ENCODE data around the gene WDR64.

The WDR64 gene

DNA sequence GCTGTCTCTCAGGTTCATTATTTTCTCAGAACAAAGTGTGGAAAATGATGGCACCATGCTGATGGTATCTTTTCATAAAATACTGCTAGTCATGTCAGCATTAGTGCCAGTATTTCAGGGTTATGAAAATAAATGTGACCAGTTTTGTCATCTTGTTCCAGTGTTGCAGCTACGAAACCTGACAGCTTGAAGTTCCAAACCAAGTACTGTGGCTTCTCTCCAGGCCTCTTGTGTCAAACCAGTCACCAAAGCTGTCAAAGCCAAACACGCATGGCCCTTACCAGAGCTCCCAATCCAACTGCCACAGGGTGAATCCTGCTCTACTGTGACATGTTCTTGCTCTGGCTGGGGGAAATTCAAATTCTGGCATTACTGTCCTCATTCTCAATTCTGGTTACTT lies 175.2 kb downstream of the WDR64 start:
- TF ChIP-seq, protein P1, sequence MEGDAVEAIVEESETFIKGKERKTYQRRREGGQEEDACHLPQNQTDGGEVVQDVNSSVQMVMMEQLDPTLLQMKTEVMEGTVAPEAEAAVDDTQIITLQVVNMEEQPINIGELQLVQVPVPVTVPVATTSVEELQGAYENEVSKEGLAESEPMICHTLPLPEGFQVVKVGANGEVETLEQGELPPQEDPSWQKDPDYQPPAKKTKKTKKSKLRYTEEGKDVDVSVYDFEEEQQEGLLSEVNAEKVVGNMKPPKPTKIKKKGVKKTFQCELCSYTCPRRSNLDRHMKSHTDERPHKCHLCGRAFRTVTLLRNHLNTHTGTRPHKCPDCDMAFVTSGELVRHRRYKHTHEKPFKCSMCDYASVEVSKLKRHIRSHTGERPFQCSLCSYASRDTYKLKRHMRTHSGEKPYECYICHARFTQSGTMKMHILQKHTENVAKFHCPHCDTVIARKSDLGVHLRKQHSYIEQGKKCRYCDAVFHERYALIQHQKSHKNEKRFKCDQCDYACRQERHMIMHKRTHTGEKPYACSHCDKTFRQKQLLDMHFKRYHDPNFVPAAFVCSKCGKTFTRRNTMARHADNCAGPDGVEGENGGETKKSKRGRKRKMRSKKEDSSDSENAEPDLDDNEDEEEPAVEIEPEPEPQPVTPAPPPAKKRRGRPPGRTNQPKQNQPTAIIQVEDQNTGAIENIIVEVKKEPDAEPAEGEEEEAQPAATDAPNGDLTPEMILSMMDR (IDR thresholded peaks at IDR 0.05) = no peak
- Mint-ChIP-seq H3K27ac (no peak overlapping the region), H3K27me3 (ENCODE audit: low read depth, poor library complexity) (peaks cover 6% of the 10 kb centered on the region), H3K9me3 (no peaks in the 10 kb centered on the region), H3K4me3 (no peak overlapping the region), H3K36me3 (ENCODE audit: low read depth) (no peaks in the 10 kb centered on the region), H3K4me1 (peaks cover 17% of the 10 kb centered on the region)
- DNase-seq = no peak

- TF ChIP-seq, protein P1 (IDR thresholded peaks at IDR 0.05) = no peak
- DNase-seq = no peak
- Mint-ChIP-seq H3K27me3 (ENCODE audit: low read depth, poor library complexity) (peaks cover 6% of the 10 kb centered on the region), H3K4me1 (peaks cover 19% of the 10 kb centered on the region), H3K27ac (no peak overlapping the region), H3K36me3 (ENCODE audit: low read depth) (no peaks in the 10 kb centered on the region), H3K4me3 (no peak overlapping the region), H3K9me3 (no peaks in the 10 kb centered on the region)
These were observed 176.5 kb downstream of the WDR64 start for GRCh38 chr1:241828463-241829021.

- no peaks in the 10 kb centered on the region for H3K36me3 Mint-ChIP-seq (ENCODE audit: low read depth)
- peaks cover 6% of the 10 kb centered on the region for H3K27me3 Mint-ChIP-seq (ENCODE audit: low read depth, poor library complexity)
- TF ChIP-seq, protein P1 (IDR thresholded peaks at IDR 0.05) = no peak
These were observed 177.4 kb downstream of the WDR64 start for GRCh38 chr1:241829468-241829867.

DNA sequence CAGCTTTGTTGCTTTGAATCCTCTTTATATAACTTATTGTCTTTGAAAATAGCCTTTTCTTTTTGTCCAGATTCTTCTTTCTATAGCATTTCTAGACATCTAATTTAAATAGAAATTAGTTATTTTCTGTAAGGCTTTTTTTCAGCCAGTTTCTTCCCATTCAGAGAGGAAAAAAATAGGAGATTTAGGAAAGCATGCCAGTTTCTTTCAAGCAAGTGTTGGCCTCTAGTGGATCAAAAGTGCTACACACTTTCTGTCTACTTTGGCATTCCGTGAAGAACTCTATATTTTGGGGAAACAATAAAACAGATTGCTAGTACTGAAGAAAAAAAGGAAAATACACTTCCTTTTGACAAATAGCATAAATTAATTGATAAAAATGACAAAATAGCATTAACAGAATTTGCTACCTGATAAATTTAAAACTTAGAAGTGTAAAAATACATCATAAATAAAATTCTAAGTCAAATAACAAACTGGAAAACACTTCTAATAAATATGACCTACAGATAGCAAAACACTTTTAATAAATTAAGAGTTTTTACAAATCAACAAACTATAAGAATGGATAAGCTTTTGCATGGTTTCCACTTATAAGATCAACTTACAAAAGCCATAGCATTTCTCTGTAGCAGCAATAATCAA lies 182.8 kb downstream of the WDR64 start:
- H3K4me3 Mint-ChIP-seq = no peak overlapping the region
- peaks cover 10% of the 10 kb centered on the region for H3K27me3 Mint-ChIP-seq (ENCODE audit: low read depth, poor library complexity)
- no peak for DNase-seq
- H3K4me1 Mint-ChIP-seq = peaks cover 8% of the 10 kb centered on the region
- no peak overlapping the region for H3K27ac Mint-ChIP-seq
- no peaks in the 10 kb centered on the region for H3K9me3 Mint-ChIP-seq
- H3K36me3 Mint-ChIP-seq (ENCODE audit: low read depth) = no peaks in the 10 kb centered on the region
- TF ChIP-seq, protein P1 (IDR thresholded peaks at IDR 0.05) = peak; percentile 69

More at GRCh38 chr1:241829468-241829867, 177.4 kb downstream of the WDR64 start:
- peaks cover 19% of the 10 kb centered on the region for H3K4me1 Mint-ChIP-seq
- H3K9me3 Mint-ChIP-seq = no peaks in the 10 kb centered on the region
- H3K4me3 Mint-ChIP-seq = no peak overlapping the region
- no peak overlapping the region for H3K27ac Mint-ChIP-seq
- no peak for DNase-seq

- Mint-ChIP-seq H3K36me3 (ENCODE audit: low read depth) (no peaks in the 10 kb centered on the region), H3K27me3 (ENCODE audit: low read depth, poor library complexity) (peaks cover 4% of the 10 kb centered on the region), H3K4me3 (no peak overlapping the region), H3K9me3 (no peaks in the 10 kb centered on the region), H3K4me1 (peaks cover 5% of the 10 kb centered on the region), H3K27ac (no peak overlapping the region)
- DNase-seq = no peak
- TF ChIP-seq, protein P1 (IDR thresholded peaks at IDR 0.05) = no peak
These were observed 184.9 kb downstream of the WDR64 start for GRCh38 chr1:241836941-241837340.

DNA sequence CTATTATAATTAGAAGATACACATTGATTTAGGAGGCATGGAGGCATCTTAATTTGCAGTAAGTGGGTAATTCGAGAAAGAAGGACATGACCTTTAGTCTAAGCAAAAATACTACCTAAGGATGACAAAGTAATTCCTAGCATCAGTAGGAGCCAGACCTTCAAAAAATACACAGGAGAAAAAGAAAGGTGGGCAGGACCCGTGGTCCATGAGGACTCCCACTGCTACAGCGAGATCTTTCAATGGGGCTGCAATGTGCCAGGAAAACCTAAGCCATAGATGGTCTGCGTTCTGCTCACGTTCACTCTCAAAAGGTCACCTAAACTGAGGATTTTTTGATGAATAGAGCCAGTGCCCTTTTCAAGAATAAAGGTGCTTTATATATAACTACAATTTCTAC lies 185.3 kb downstream of the WDR64 start:
- H3K27ac Mint-ChIP-seq = no peak overlapping the region
- no peaks in the 10 kb centered on the region for H3K36me3 Mint-ChIP-seq (ENCODE audit: low read depth)
- no peak overlapping the region for H3K4me3 Mint-ChIP-seq
- TF ChIP-seq, protein P1 (IDR thresholded peaks at IDR 0.05) = no peak
- no peak for DNase-seq
- no peaks in the 10 kb centered on the region for H3K9me3 Mint-ChIP-seq
- H3K27me3 Mint-ChIP-seq (ENCODE audit: low read depth, poor library complexity) = peaks cover 4% of the 10 kb centered on the region
- peaks cover under 1% of the 10 kb centered on the region for H3K4me1 Mint-ChIP-seq

Data from nephron progenitor cell (in vitro differentiated cells).